ENCODE results near the gene FAM25G. TPM values are rescaled to one million over a fixed set of nuclear protein-coding genes. Genes with fewer than 3 reads are reported as not detected.

Gene FAM25G
- total and polyA plus RNA-seq, 2 of the 8 experiments (the other 6 are each of a cell fraction or from before 2014, with no cell fraction given) = not detected

DNA sequence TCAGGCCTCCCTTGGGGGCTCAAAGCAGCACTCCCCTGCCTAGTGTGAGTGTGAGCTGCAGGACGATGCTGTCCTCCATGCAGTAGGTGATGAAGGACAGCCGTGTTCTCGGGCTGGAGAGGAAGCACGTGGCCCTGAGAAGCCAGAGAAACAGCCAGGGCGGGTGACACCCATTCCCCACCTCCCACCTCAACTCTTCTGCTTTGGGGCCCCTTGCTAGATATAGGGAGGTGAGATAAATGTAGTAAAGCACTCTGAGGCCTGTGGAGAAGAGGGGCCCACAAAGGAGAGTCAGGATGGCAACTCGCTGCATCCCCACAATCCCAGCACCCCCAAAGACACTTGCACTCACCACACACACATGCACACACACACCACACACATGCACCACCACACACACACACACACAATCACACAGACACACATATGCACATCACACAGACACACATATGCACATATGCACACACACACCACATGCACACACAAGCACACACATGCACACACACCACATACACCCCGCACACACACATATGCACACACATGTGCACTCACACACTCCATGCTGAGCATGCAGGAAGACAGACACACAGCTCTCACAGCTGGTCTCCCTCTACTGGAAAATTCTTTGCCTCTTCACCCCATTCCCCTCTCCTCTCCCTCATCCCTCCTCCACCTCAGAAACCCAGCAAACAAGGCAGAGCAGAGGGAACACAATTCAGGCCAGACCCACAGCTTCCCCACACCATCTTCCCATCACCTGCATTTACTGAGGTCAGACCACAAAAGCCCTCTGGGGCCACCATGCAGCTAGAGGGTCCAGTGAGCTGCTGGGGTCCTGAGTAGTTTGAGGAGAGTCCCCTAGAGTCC is 38.1 kb downstream of the FAM25G start:
- FAIRE-seq = no peak
- DNase-seq (ENCODE audit: low read depth in 1 of 2, low spot score in 2 of 2) = no peak
- Histone ChIP-seq H3K79me1 (ENCODE audit: low read depth, low read length) (no peaks in the 10 kb centered on the region), H3K4ac (replicated peaks; ENCODE audit: insufficient read length, low read depth, low read length) (peak overlapping the region; percentile 53), H2AK5ac (ENCODE audit: low read depth, low read length) (0 out of 2 replicates have a peak overlapping the region, but pooled peaks have one; percentile 33), H2BK15ac (ENCODE audit: low read length) (peak overlapping the region; percentile 65; the same call in 1 of the 2 replicates), H4K91ac (replicated peaks; ENCODE audit: insufficient read length, low read length) (no peak overlapping the region), H3K27ac (ENCODE audit: low read depth, low read length) (no peak overlapping the region), H3K23ac (ENCODE audit: insufficient read length) (no peak overlapping the region), H3K9me3 (ENCODE audit: insufficient read depth in 2 of 2, low read depth in 1 of 2, low read length in 1 of 2) (no peaks in the 10 kb centered on the region), H4K20me1 (replicated peaks in 1 of 2; ENCODE audit: control insufficient read depth in 1 of 2, insufficient read depth in 2 of 2, low read length in 2 of 2) (peaks cover 0 to 2% of the 10 kb centered on the region in 2 experiments), H3K9ac (replicated peaks in 1 of 4; ENCODE audit: extremely low read depth in 1 of 4, low read depth in 3 of 4, low read length in 3 of 4) (no peak overlapping the region), H2BK12ac (ENCODE audit: low read depth, low read length) (peak overlapping the region; percentile 90; the same call in 1 of the 2 replicates), H3K79me2 (ENCODE audit: control insufficient read depth in 1 of 2, insufficient read depth in 2 of 2, low read length in 2 of 2) (no peaks in the 10 kb centered on the region), H3K56ac (replicated peaks; ENCODE audit: insufficient read length, low read depth, low read length) (no peak overlapping the region), H2AFZ (ENCODE audit: low read length) (0 out of 2 replicates have a peak overlapping the region, but pooled peaks have one; percentile 40), H3K23me2 (ENCODE audit: low read depth, low read length) (peaks cover 6% of the 10 kb centered on the region; the same call in 1 of the 2 replicates), H3K14ac (ENCODE audit: insufficient read length) (no peak overlapping the region), H3K36me3 (ENCODE audit: control insufficient read depth in 2 of 4, insufficient read depth in 4 of 4, low read length in 3 of 4) (no peaks in the 10 kb centered on the region), H3K4me2 (ENCODE audit: insufficient read depth in 1 of 2, low read depth in 2 of 2, low read length in 2 of 2) (no peak overlapping the region), H3K4me1 (replicated peaks in 1 of 4; ENCODE audit: control insufficient read depth in 3 of 4, insufficient read depth in 4 of 4, low read length in 3 of 4) (peaks cover 0 to 7% (median 3%) of the 10 kb centered on the region in 4 experiments; a peak in 4 of 7 replicates), H2BK5ac (ENCODE audit: low read depth, low read length) (0 out of 2 replicates have a peak overlapping the region, but pooled peaks have one; percentile 35), H4K5ac (ENCODE audit: insufficient read length, low read depth, low read length) (no peak overlapping the region), H3K27me3 (replicated peaks in 1 of 4; ENCODE audit: control insufficient read depth in 3 of 4, extremely low read depth in 1 of 4, insufficient read depth in 3 of 4, low read length in 3 of 4) (no peaks in the 10 kb centered on the region), H2BK120ac (replicated peaks; ENCODE audit: low read depth, low read length) (no peak overlapping the region), H4K8ac (ENCODE audit: extremely low read depth, insufficient read depth, low read length) (peak overlapping the region; percentile 20; the same call in 1 of the 2 replicates), H3K18ac (ENCODE audit: extremely low read depth, low read length) (peak overlapping the region; percentile 60; the same call in 1 of the 2 replicates), H3K4me3 (ENCODE audit: extremely low read depth in 1 of 4, insufficient read depth in 2 of 4, low read depth in 3 of 4, low read length in 4 of 4) (no peak overlapping the region), H2BK20ac (ENCODE audit: low read length) (0 out of 2 replicates have a peak overlapping the region, but pooled peaks have one; percentile 9)
- ChIA-PET POLR2A (ENCODE audit: partially characterized antibody) (interaction anchor here (0.6 kb wide), 1 partner anchor 140 kb away, joined by 3 read pairs; no protein-coding TSS in a partner anchor), CTCF (ENCODE audit: partially characterized antibody) (interaction anchor here (1.2 to 1.7 kb wide), 3 partner anchors 11 to 91 kb away, joined by 3 to 6 read pairs (median 3); no protein-coding TSS in a partner anchor)
- no peak for TF ChIP-seq POLR2A (IDR thresholded peaks at IDR 0.05; ENCODE audit: control extremely low read depth in 1 of 2, low read depth in 2 of 2, low read length in 2 of 2)
- no peak for TF ChIP-seq TAF7 (optimal IDR thresholded peaks at IDR 0.05; ENCODE audit: borderline replicate concordance, low read depth, low read length)
- TF ChIP-seq RXRA (IDR thresholded peaks at IDR 0.05; ENCODE audit: insufficient read depth, low read depth, low read length) = no peak
- no peak for TF ChIP-seq RNF2 (IDR thresholded peaks at IDR 0.05; ENCODE audit: borderline replicate concordance, low read depth, low read length, missing control alignments, poor library complexity, severe bottlenecking)
- no peak for TF ChIP-seq CHD2 (IDR thresholded peaks at IDR 0.05; ENCODE audit: low read length)
- TF ChIP-seq EGR1 (IDR thresholded peaks at IDR 0.05; ENCODE audit: borderline replicate concordance, low read depth, low read length) = no peak
- no peak for TF ChIP-seq POLR2AphosphoS5 (IDR thresholded peaks at IDR 0.05; ENCODE audit: low read depth, low read length)
- no peak for TF ChIP-seq CEBPB (IDR thresholded peaks at IDR 0.05; ENCODE audit: low read depth, low read length)
- 74% methylated on average over 6 of the region's 7 CpGs; no CpG with 5 or more reads in 1 of the 2 experiments for WGBS, 2 experiments (ENCODE audit: extremely low coverage in 1 of 2, insufficient coverage in 1 of 2, insufficient read length in 1 of 2, insufficient replicate concordance in 2 of 2, low coverage in 1 of 2, low lambda C conversion rate in 2 of 2, missing lambda C conversion rate in 1 of 2)
